NT2/D1 (cell line): ENCODE measurements around the gene PCDH19.

Experiments
- SUZ12 ChIP-seq: IDR thresholded peaks from 2 replicates; pipeline ENCODE4 v1.6.1; 2011; ENCODE audit not compliant: insufficient read length, insufficient read depth; ENCODE audit errors: extremely low read depth
- YY1 ChIP-seq: IDR thresholded peaks from 2 replicates; pipeline ENCODE4 v1.6.1; 2011; ENCODE audit not compliant: insufficient read length, insufficient read depth

- TF ChIP-seq YY1 (no peak), SUZ12 (no peak)
Measured at GRCh38 chrX:100247826-100248225, 162.2 kb downstream of the PCDH19 start.
